ENCODE results near the gene PHF20. TPM values are rescaled to one million over a fixed set of nuclear protein-coding genes. Genes with fewer than 3 reads are reported as not detected.
A peak's percentile ranks its signal among the peaks of the same experiment; 100 is the strongest.
"Not testable (repeated sequence)": the region's sequence is repeated elsewhere in the genome, so short reads cannot be mapped to it uniquely, and the experiment has no call there.

The PHF20 gene
- total RNA-seq, 1 experiment from 2014 or later: 28.9 TPM

- no peak for DNase-seq (ENCODE audit: low spot score)
Observed at GRCh38 chr20:35839904-35840303, 68.1 kb downstream of the PHF20 start.

GRCh38 chr20:35840421-35840820, 68.6 kb downstream of the PHF20 start:
- no peak for DNase-seq (ENCODE audit: low spot score)

- no peak for DNase-seq (ENCODE audit: low spot score)
Observed at GRCh38 chr20:35842361-35842760, 70.5 kb downstream of the PHF20 start.

GRCh38 chr20:35843894-35844293, 72.1 kb downstream of the PHF20 start:
- not testable (repeated sequence) for DNase-seq (ENCODE audit: low spot score)

GRCh38 chr20:35845561-35845960, 73.7 kb downstream of the PHF20 start:
- no peak for DNase-seq (ENCODE audit: low spot score)

GRCh38 chr20:35849706-35850105, 77.9 kb downstream of the PHF20 start:
- DNase-seq (ENCODE audit: low spot score): no peak

- DNase-seq (ENCODE audit: low spot score): not testable (repeated sequence)
Observed at GRCh38 chr20:35851659-35852058, 79.8 kb downstream of the PHF20 start.

GRCh38 chr20:35854713-35855348, 83.0 kb downstream of the PHF20 start:
- no peak for DNase-seq (ENCODE audit: low spot score)

- not testable (repeated sequence) for DNase-seq (ENCODE audit: low spot score)
Observed at GRCh38 chr20:35855641-35856040, 83.8 kb downstream of the PHF20 start.

GRCh38 chr20:35856866-35857265, 85.1 kb downstream of the PHF20 start:
- DNase-seq (ENCODE audit: low spot score): no peak

GRCh38 chr20:35866418-35867202, 94.8 kb downstream of the PHF20 start:
- DNase-seq (ENCODE audit: low spot score): no peak

- DNase-seq (ENCODE audit: low spot score): peak; percentile 21
Observed at GRCh38 chr20:35870541-35871258, 98.9 kb downstream of the PHF20 start.

- DNase-seq (ENCODE audit: low spot score): peak; percentile 72
Observed at GRCh38 chr20:35871259-35871771, 99.5 kb downstream of the PHF20 start.

GRCh38 chr20:35876033-35876320, 104.2 kb downstream of the PHF20 start:
- DNase-seq (ENCODE audit: low spot score): no peak

GRCh38 chr20:35877611-35878010, 105.8 kb downstream of the PHF20 start:
- DNase-seq (ENCODE audit: low spot score): no peak

- DNase-seq (ENCODE audit: low spot score): no peak
Observed at GRCh38 chr20:35878113-35878625, 106.4 kb downstream of the PHF20 start.

- DNase-seq (ENCODE audit: low spot score): no peak
Observed at GRCh38 chr20:35881676-35882075, 109.9 kb downstream of the PHF20 start.

- DNase-seq (ENCODE audit: low spot score): not testable (repeated sequence)
Observed at GRCh38 chr20:35882427-35883161, 110.8 kb downstream of the PHF20 start.

- DNase-seq (ENCODE audit: low spot score): peak; percentile 19
Observed at GRCh38 chr20:35883336-35883777, 111.5 kb downstream of the PHF20 start.

- peak; percentile 97 for DNase-seq (ENCODE audit: low spot score)
Observed at GRCh38 chr20:35883778-35884540, 112.1 kb downstream of the PHF20 start.

- DNase-seq (ENCODE audit: low spot score): no peak
Observed at GRCh38 chr20:35884541-35884865, 112.7 kb downstream of the PHF20 start.

Data from A172 (cell line).